ENCODE results near the gene CRYZL1.

- TF ChIP-seq RAD21 (IDR thresholded peaks at IDR 0.05; ENCODE audit: low read depth): no peak
- TF ChIP-seq CEBPB (IDR thresholded peaks at IDR 0.05): no peak
- no peak for TF ChIP-seq REST (IDR thresholded peaks at IDR 0.05; ENCODE audit: low read depth)
- TF ChIP-seq, protein P1, sequence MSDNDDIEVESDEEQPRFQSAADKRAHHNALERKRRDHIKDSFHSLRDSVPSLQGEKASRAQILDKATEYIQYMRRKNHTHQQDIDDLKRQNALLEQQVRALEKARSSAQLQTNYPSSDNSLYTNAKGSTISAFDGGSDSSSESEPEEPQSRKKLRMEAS (IDR thresholded peaks at IDR 0.05): no peak
- TF ChIP-seq, protein P2, sequence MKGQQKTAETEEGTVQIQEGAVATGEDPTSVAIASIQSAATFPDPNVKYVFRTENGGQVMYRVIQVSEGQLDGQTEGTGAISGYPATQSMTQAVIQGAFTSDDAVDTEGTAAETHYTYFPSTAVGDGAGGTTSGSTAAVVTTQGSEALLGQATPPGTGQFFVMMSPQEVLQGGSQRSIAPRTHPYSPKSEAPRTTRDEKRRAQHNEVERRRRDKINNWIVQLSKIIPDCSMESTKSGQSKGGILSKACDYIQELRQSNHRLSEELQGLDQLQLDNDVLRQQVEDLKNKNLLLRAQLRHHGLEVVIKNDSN (IDR thresholded peaks at IDR 0.05): no peak
- TF ChIP-seq TAF1 (IDR thresholded peaks at IDR 0.05; ENCODE audit: low read depth): no peak
- no peak for TF ChIP-seq TEAD4 (IDR thresholded peaks at IDR 0.05)
- TF ChIP-seq EP300 (IDR thresholded peaks at IDR 0.05; ENCODE audit: borderline replicate concordance): no peak
- no peak for TF ChIP-seq TCF12 (IDR thresholded peaks at IDR 0.05; ENCODE audit: low read depth)
- TF ChIP-seq FOXM1 (IDR thresholded peaks at IDR 0.05; ENCODE audit: borderline replicate concordance, low read depth): no peak
- no peak for TF ChIP-seq CREB1 (IDR thresholded peaks at IDR 0.05; ENCODE audit: low read depth)
- no peak for TF ChIP-seq YY1 (IDR thresholded peaks at IDR 0.05; ENCODE audit: low read depth)
- no peak for TF ChIP-seq NFIC (IDR thresholded peaks at IDR 0.05)
Measured at GRCh38 chr21:33568448-33568847, 73.1 kb downstream of the CRYZL1 start.

Data from Ishikawa (cell line).